ENCODE results near the gene SPAAR.

DNA sequence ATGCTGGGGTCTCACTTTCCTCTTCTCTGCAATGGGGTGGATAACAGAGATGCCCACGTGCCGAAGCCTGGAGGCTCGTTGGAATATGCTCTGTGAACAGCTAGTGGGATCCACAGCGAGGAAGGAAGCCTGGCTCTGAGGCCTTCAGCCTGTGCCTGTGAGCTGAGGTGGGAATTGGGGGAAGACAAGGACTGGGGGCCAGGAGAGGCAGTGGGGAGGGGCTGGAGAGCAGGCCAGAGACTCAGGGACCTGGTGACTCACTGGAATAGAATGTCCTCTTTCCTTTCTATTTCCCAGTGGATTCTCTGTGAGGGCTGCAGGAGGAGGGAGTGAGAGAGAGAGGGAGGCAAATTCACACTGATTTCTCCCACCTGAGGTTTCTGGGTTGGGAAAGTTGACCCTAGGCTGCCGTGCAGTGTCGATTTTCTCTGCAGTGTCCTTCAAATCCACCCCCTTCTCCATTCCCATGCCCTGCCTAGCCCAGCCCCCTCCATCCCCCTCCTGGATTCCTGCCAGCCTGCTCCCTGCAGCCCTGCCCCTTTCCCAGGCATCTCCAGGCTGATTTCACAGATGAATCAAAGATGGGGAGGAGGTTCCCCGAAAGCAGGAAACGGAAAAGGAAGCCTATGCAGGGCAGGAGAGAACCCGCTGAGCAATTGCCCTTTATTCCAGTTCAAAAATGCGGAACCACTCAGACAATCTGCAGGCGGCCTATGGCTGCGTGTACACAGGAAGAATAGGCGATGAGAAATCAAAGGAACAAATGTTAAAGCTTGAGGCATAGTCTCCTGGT lies 1.4 kb upstream of the SPAAR start:
- TF ChIP-seq, protein P1, sequence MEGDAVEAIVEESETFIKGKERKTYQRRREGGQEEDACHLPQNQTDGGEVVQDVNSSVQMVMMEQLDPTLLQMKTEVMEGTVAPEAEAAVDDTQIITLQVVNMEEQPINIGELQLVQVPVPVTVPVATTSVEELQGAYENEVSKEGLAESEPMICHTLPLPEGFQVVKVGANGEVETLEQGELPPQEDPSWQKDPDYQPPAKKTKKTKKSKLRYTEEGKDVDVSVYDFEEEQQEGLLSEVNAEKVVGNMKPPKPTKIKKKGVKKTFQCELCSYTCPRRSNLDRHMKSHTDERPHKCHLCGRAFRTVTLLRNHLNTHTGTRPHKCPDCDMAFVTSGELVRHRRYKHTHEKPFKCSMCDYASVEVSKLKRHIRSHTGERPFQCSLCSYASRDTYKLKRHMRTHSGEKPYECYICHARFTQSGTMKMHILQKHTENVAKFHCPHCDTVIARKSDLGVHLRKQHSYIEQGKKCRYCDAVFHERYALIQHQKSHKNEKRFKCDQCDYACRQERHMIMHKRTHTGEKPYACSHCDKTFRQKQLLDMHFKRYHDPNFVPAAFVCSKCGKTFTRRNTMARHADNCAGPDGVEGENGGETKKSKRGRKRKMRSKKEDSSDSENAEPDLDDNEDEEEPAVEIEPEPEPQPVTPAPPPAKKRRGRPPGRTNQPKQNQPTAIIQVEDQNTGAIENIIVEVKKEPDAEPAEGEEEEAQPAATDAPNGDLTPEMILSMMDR (IDR thresholded peaks at IDR 0.05): no peak
- TF ChIP-seq POLR2A (IDR thresholded peaks at IDR 0.05): no peak
